ENCODE results near the gene TMEM107. TPM values are rescaled to one million over a fixed set of nuclear protein-coding genes. Genes with fewer than 3 reads are reported as not detected.

The TMEM107 gene
- total and polyA plus RNA-seq, 2 donors (not counting 1 experiment from before 2014, with no cell fraction given): 9.8 to 36.0 TPM

DNA sequence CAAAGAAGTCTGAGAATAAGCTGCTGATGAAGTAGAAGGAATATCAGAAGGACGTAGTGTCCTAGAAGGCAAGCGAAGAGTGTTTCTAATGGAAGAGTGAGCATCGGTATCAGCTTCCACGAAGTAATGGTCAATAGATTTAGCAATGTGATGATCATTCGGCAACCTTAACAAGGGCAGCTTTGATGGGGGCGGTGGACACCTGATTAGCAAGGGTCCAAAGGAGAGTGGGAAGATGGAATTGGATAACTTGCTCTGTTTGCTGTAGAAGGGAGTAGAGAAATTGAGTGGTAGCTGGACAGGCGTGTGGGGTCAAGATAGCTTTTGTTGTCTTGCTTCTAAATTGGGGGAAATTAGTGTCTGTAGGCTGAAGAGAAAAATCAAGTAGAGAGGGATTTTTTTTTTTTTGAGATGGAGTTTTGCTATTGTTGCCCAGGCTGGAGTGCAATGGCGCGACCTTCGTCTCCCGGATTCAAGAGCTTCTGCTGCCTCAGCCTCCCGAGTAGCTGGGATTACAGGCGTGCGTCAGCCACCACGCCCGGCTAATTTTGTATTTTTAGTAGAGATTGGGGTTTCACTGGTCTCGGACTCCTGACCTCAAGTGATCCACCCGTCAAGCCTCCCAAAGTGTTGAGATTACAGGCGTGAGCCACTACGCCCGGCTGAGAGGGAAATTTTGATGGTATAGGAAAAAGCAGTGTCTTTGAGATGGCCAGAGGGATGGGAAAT is 38.4 kb downstream of the TMEM107 start:
- peak overlapping the region; percentile 46 for H3K4me2 ChIP-seq (ENCODE audit: extremely low read depth, insufficient read depth, low read length)
- H3K9me3 ChIP-seq (ENCODE audit: control insufficient read depth, insufficient read depth, low read depth, low read length): no peaks in the 10 kb centered on the region
- H3K79me2 ChIP-seq (ENCODE audit: control insufficient read depth, insufficient read depth, low read length): no peaks in the 10 kb centered on the region
- H3K27me3 ChIP-seq (ENCODE audit: control insufficient read depth, insufficient read depth, low read length): no peaks in the 10 kb centered on the region
- H2AFZ ChIP-seq (ENCODE audit: low read length): peak overlapping the region; percentile 8
- no peaks in the 10 kb centered on the region for H4K20me1 ChIP-seq (ENCODE audit: control insufficient read depth, extremely low read depth, insufficient read depth, low read length)
- H3K4me1 ChIP-seq (ENCODE audit: control insufficient read depth, extremely low read depth, insufficient read depth, low read length): peaks cover 8% of the 10 kb centered on the region
- H3K9ac ChIP-seq (ENCODE audit: insufficient read depth, low read length): no peak overlapping the region
- H3K36me3 ChIP-seq (ENCODE audit: control insufficient read depth, insufficient read depth, low read length): peaks cover 16% of the 10 kb centered on the region
- H3K4me3 ChIP-seq (replicated peaks in 1 of 4; ENCODE audit: control extremely low read depth in 1 of 4, insufficient read depth in 1 of 4, low read depth in 3 of 4, low read length in 4 of 4): peak overlapping the region; percentile 9 to 64 (median 40)
- TF ChIP-seq, protein P1, sequence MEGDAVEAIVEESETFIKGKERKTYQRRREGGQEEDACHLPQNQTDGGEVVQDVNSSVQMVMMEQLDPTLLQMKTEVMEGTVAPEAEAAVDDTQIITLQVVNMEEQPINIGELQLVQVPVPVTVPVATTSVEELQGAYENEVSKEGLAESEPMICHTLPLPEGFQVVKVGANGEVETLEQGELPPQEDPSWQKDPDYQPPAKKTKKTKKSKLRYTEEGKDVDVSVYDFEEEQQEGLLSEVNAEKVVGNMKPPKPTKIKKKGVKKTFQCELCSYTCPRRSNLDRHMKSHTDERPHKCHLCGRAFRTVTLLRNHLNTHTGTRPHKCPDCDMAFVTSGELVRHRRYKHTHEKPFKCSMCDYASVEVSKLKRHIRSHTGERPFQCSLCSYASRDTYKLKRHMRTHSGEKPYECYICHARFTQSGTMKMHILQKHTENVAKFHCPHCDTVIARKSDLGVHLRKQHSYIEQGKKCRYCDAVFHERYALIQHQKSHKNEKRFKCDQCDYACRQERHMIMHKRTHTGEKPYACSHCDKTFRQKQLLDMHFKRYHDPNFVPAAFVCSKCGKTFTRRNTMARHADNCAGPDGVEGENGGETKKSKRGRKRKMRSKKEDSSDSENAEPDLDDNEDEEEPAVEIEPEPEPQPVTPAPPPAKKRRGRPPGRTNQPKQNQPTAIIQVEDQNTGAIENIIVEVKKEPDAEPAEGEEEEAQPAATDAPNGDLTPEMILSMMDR (conservative IDR thresholded peaks at IDR 0.05 in 1 of 2, IDR thresholded peaks at IDR 0.05 in 1 of 2; ENCODE audit: low read depth in 1 of 2, low read length in 2 of 2): no peak
- TF ChIP-seq EZH2 (IDR thresholded peaks at IDR 0.05; ENCODE audit: low read length, missing control alignments): no peak
- no peak for DNase-seq (ENCODE audit: low read depth in 2 of 2)
- H3K27ac ChIP-seq (ENCODE audit: insufficient read depth, low read length): peak overlapping the region; percentile 19

DNA sequence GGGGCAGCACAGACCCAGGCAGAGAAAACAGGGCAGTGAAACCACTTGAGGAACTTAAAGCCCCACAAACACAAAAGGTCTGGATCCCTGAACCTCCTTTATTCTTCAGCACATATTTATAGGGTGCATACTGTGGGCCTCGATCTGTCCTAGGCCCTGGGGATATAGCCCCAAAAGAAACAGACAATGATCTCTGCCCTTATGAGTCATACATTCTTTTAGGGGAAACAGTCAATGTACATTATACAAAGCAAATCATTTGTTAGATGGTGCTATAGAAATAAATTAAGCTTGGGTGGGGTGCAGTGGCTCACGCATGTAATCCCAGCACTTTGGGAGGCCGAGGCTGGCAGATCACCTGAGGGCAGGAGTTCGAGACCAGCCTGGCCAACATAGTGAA is 42.2 kb downstream of the TMEM107 start:
- no peaks in the 10 kb centered on the region for H3K9me3 ChIP-seq (ENCODE audit: control insufficient read depth, insufficient read depth, low read depth, low read length)
- H3K4me3 ChIP-seq (replicated peaks in 1 of 4; ENCODE audit: control extremely low read depth in 1 of 4, insufficient read depth in 1 of 4, low read depth in 3 of 4, low read length in 4 of 4): no peak overlapping the region

DNA sequence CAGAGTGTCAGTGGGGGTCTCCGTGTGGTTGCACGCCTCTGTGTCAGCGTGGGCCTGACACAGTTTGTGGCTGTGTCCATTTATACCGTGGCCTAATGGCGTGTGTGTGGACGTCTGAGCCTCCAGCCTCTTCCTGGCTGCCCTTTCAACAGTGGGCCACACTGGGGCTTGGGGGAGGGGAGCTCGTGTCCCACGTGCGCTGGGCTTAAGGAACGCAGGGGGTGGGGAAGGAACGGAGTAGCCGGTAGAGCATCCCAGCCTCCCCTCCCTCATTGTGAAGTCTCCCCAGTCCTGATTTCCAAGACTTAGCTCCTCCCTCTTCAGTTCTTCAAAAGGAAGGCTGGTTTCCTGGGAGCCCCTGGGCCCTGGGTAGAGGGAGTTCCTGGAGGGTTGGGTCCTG is 42.8 kb downstream of the TMEM107 start:
- no peak for TF ChIP-seq EZH2 (IDR thresholded peaks at IDR 0.05; ENCODE audit: low read length, missing control alignments)
- TF ChIP-seq, protein P1 (conservative IDR thresholded peaks at IDR 0.05 in 1 of 2, IDR thresholded peaks at IDR 0.05 in 1 of 2; ENCODE audit: low read depth in 1 of 2, low read length in 2 of 2): no peak
- H4K20me1 ChIP-seq (ENCODE audit: control insufficient read depth, extremely low read depth, insufficient read depth, low read length): no peaks in the 10 kb centered on the region
- DNase-seq (ENCODE audit: low read depth in 2 of 2): no peak
- peaks cover 8% of the 10 kb centered on the region for H3K4me1 ChIP-seq (ENCODE audit: control insufficient read depth, extremely low read depth, insufficient read depth, low read length)
- H3K79me2 ChIP-seq (ENCODE audit: control insufficient read depth, insufficient read depth, low read length): no peaks in the 10 kb centered on the region
- H3K4me3 ChIP-seq (replicated peaks in 1 of 4; ENCODE audit: control extremely low read depth in 1 of 4, insufficient read depth in 1 of 4, low read depth in 3 of 4, low read length in 4 of 4): no peak overlapping the region
- no peaks in the 10 kb centered on the region for H3K36me3 ChIP-seq (ENCODE audit: control insufficient read depth, insufficient read depth, low read length)
- H2AFZ ChIP-seq (ENCODE audit: low read length): no peak overlapping the region
- H3K4me2 ChIP-seq (ENCODE audit: extremely low read depth, insufficient read depth, low read length): no peak overlapping the region
- H3K27me3 ChIP-seq (ENCODE audit: control insufficient read depth, insufficient read depth, low read length): no peaks in the 10 kb centered on the region
- no peak overlapping the region for H3K9ac ChIP-seq (ENCODE audit: insufficient read depth, low read length)
- no peaks in the 10 kb centered on the region for H3K9me3 ChIP-seq (ENCODE audit: control insufficient read depth, insufficient read depth, low read depth, low read length)
- H3K27ac ChIP-seq (ENCODE audit: insufficient read depth, low read length): no peak overlapping the region

More for the DNA sequence above, 42.2 kb downstream of the TMEM107 start:
- H3K27ac ChIP-seq (ENCODE audit: insufficient read depth, low read length): no peak overlapping the region
- no peak overlapping the region for H2AFZ ChIP-seq (ENCODE audit: low read length)
- peaks cover 8% of the 10 kb centered on the region for H3K4me1 ChIP-seq (ENCODE audit: control insufficient read depth, extremely low read depth, insufficient read depth, low read length)
- no peaks in the 10 kb centered on the region for H3K79me2 ChIP-seq (ENCODE audit: control insufficient read depth, insufficient read depth, low read length)
- no peaks in the 10 kb centered on the region for H3K27me3 ChIP-seq (ENCODE audit: control insufficient read depth, insufficient read depth, low read length)
- no peaks in the 10 kb centered on the region for H3K36me3 ChIP-seq (ENCODE audit: control insufficient read depth, insufficient read depth, low read length)
- TF ChIP-seq, protein P1 (conservative IDR thresholded peaks at IDR 0.05 in 1 of 2, IDR thresholded peaks at IDR 0.05 in 1 of 2; ENCODE audit: low read depth in 1 of 2, low read length in 2 of 2): no peak
- no peak for TF ChIP-seq EZH2 (IDR thresholded peaks at IDR 0.05; ENCODE audit: low read length, missing control alignments)
- H4K20me1 ChIP-seq (ENCODE audit: control insufficient read depth, extremely low read depth, insufficient read depth, low read length): no peaks in the 10 kb centered on the region
- no peak for DNase-seq (ENCODE audit: low read depth in 2 of 2)
- H3K4me2 ChIP-seq (ENCODE audit: extremely low read depth, insufficient read depth, low read length): no peak overlapping the region
- H3K9ac ChIP-seq (ENCODE audit: insufficient read depth, low read length): no peak overlapping the region

All from fibroblast of lung (primary cell).